NCI-H345 (cell line): ENCODE data around the gene CLDN20.
"Not testable (repeated sequence)": the region's sequence is repeated elsewhere in the genome, so short reads cannot be mapped to it uniquely, and the experiment has no call there.

ENCODE experiments used
- DNase-seq: peaks from one replicate; lab custom pipeline; 2025; lab: John Stamatoyannopoulos, UW

The CLDN20 gene

DNA sequence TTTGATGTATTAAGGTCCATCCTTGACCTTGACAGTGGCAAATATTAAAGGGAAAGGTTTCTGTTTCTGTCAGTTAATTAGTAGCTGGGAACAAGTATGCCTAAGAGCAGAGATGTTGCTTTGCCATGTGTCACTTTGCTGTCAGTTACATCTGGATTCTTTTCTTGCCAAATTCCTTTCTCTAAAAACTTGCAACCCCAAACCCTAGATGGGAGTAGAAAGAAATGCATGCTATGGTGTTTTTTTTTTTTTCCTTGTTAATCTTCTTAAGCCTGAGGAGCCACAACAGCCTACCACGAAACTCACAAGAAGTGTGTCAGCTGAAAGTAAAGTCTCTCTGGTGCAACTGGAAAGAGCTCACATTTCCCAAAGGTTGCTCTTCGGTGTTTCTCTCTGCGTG lies 18.0 kb upstream of the CLDN20 start:
- DNase-seq: no peak

- DNase-seq: no peak
These were observed 17.0 kb upstream of the CLDN20 start for GRCh38 chr6:155246825-155247224.

- no peak for DNase-seq
These were observed 16.2 kb upstream of the CLDN20 start for GRCh38 chr6:155247618-155248007.

GRCh38 chr6:155248008-155249001 lies 15.5 kb upstream of the CLDN20 start:
- DNase-seq: no peak

- DNase-seq: no peak
These were observed 13.0 kb upstream of the CLDN20 start for GRCh38 chr6:155250701-155251381.

DNA sequence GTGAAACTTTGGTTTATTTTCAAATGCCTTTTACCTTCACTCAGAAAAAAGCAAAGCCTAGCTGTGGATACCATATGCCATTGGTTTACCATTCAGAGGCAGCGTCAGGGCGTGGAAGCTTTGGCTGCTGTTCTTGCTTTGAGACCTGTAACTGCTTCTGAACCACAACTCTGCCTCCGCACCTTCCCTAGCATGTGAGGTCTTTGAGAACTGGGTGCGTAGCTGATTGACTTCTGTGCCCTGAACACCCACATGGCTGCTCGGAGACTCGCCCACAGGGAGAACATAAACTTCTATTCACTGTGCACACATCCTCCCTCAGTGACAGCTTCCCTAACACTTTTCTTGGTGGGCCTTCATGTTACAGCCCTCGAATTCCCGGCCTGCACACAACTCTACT lies 11.2 kb upstream of the CLDN20 start:
- DNase-seq: no peak

- DNase-seq: no peak
These were observed 10.5 kb upstream of the CLDN20 start for GRCh38 chr6:155253337-155253736.

DNA sequence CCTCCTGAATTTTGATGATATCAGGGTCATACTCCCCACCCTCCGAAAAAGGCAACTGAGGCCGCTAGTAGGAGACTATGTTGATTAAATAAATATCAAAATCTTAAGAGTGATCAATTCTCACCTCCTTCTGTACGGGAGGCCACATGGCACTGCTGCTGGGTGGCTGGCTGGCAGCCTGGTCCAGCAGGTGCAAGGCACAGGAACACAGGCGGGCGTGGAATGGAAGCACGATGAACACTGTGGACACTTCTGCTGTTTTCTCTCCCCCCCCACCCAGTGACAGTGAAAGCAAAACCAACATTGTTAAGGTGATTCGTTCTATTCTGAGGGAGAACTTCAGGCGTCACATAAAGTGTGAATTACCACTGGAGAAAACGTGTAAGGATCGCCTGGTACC lies 9.7 kb upstream of the CLDN20 start:
- no peak for DNase-seq

GRCh38 chr6:155256122-155256795 lies 7.6 kb upstream of the CLDN20 start:
- DNase-seq: no peak

GRCh38 chr6:155257796-155258195 lies 6.0 kb upstream of the CLDN20 start:
- no peak for DNase-seq

DNA sequence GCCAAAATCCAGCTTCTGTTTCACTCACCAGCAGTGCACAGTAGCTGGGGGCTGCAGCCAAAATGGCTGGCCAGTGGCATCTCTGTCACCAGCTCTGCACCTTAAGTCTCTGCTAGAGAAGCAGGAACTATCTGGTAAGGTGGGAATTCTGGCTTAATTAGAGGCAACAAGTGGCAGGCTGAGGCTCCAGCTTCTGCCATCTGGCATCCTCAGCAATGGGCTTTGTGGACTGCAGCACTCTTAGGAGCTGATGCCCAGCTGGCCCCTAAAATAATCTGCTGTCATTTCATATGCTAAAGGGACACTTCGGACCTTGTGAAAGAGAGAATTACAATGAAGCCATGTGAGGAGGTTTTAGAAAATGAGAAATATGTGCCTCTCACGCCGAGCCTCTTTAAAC lies 4.6 kb upstream of the CLDN20 start:
- DNase-seq: no peak

- no peak for DNase-seq
These were observed 3.9 kb upstream of the CLDN20 start for GRCh38 chr6:155259897-155260296.

DNA sequence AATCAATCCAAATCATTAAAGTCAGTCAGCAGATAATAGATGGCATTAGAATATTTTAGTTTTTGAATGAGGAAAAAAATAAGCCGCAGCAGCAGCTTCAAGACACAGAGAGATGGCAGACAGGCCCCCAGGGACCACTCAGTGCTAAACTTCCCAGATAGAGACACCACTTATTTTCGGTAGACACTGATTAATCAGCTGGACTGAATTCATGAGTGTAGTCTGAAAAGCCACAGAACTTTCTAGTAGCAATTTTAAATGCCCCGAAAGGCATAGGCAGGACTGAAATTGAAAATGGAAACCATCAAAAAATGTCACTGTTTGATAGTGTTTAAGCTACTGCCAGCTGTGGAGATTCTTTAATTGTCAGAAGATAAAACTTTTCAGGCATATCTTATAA lies 3.1 kb upstream of the CLDN20 start:
- DNase-seq: no peak

GRCh38 chr6:155261111-155261900 lies 2.5 kb upstream of the CLDN20 start:
- no peak for DNase-seq

- no peak for DNase-seq
These were observed 1.2 kb upstream of the CLDN20 start for GRCh38 chr6:155262655-155263054.

- no peak for DNase-seq
These were observed 994 bp downstream of the CLDN20 start for GRCh38 chr6:155264693-155265320.

GRCh38 chr6:155265843-155266535 lies 2.2 kb downstream of the CLDN20 start:
- no peak for DNase-seq

GRCh38 chr6:155267411-155267810 lies 3.6 kb downstream of the CLDN20 start:
- DNase-seq: no peak

- not testable (repeated sequence) for DNase-seq
These were observed 4.5 kb downstream of the CLDN20 start for GRCh38 chr6:155268088-155268867.

GRCh38 chr6:155269765-155270164 lies 6.0 kb downstream of the CLDN20 start:
- DNase-seq: no peak
